ENCODE data around the gene ARMC3. TPM values are rescaled to one million over a fixed set of nuclear protein-coding genes. Genes with fewer than 3 reads are reported as not detected.

The ARMC3 gene
- under 0.01 TPM in 1 of 2 replicates, not detected in the other for total RNA-seq

GRCh38 chr10:22927661-22928403 is at the start of gene ARMC3:
ARMC3 (plus strand) TSS chr10:22928053; CDS start chr10:22931997, 3,944 bp downstream.

Small RNA genes lying within 50 kb of the gene (small RNA-seq; reads per million reads assigned to genes)
- gene RNA5SP304 (ENCODE audit: low replicate concordance): 0.78 reads per million, percentile 35 among the genes with 10 or more reads in this experiment

Other genes starting within 250 kb of the ARMC3 start
- 35.4 and 87.3 TPM in 2 replicates for gene PIP4K2A, start 213.5 kb upstream of the ARMC3 start, total RNA-seq
- 9.2 and 11.8 TPM in 2 replicates for gene MSRB2, start 167.5 kb downstream of the ARMC3 start, total RNA-seq